HG02884 (cell line): ENCODE measurements around the gene CCDC187.
"Not testable (repeated sequence)": the region's sequence is repeated elsewhere in the genome, so short reads cannot be mapped to it uniquely, and the experiment has no call there.

Source experiments
- ATAC-seq: cut with Tn5 transposase; IDR thresholded peaks from one replicate; pipeline ENCODE4 v1.9.1; 2021; ENCODE audit warnings: mild to moderate bottlenecking, moderate library complexity; ENCODE audit not compliant: unreplicated experiment

CCDC187 gene

GRCh38 chr9:136303825-136304416, at the start of gene CCDC187:
TSS of gene CCDC187 (minus strand) at chr9:136304094. CDS start at chr9:136303830, 264 bp downstream.
- ATAC-seq = no peak

- ATAC-seq = no peak
These were observed 49.2 kb upstream of the CCDC187 start for GRCh38 chr9:136353088-136353487.

- no peak for ATAC-seq
These were observed 48.8 kb upstream of the CCDC187 start for GRCh38 chr9:136352682-136353081.

- not testable (repeated sequence) for ATAC-seq
These were observed 48.0 kb upstream of the CCDC187 start for GRCh38 chr9:136351868-136352267.

- no peak for ATAC-seq
These were observed 47.4 kb upstream of the CCDC187 start for GRCh38 chr9:136351252-136351800.

- ATAC-seq = no peak
These were observed 45.7 kb upstream of the CCDC187 start for GRCh38 chr9:136349546-136349945.

- no peak for ATAC-seq
These were observed 44.8 kb upstream of the CCDC187 start for GRCh38 chr9:136348691-136349090.

GRCh38 chr9:136347472-136348256, 43.8 kb upstream of the CCDC187 start:
- ATAC-seq = no peak

GRCh38 chr9:136346927-136347465, 43.1 kb upstream of the CCDC187 start:
- no peak for ATAC-seq

- no peak for ATAC-seq
These were observed 42.2 kb upstream of the CCDC187 start for GRCh38 chr9:136346157-136346481.

- ATAC-seq = no peak
These were observed 41.6 kb upstream of the CCDC187 start for GRCh38 chr9:136345281-136346156.

- no peak for ATAC-seq
These were observed 40.8 kb upstream of the CCDC187 start for GRCh38 chr9:136344544-136345280.

GRCh38 chr9:136343884-136344269, 40.0 kb upstream of the CCDC187 start:
- ATAC-seq = no peak

- ATAC-seq = no peak
These were observed 39.4 kb upstream of the CCDC187 start for GRCh38 chr9:136343121-136343883.

GRCh38 chr9:136342181-136343120, 38.6 kb upstream of the CCDC187 start:
- ATAC-seq = no peak

GRCh38 chr9:136341769-136342168, 37.9 kb upstream of the CCDC187 start:
- ATAC-seq = no peak

GRCh38 chr9:136341042-136341655, 37.3 kb upstream of the CCDC187 start:
- no peak for ATAC-seq

GRCh38 chr9:136340356-136341041, 36.6 kb upstream of the CCDC187 start:
- ATAC-seq = no peak
